HG03280 (cell line): Measurements from ENCODE around the gene LRCH1.

Experiments used
- ATAC-seq: cut with Tn5 transposase; IDR thresholded peaks from one replicate; pipeline ENCODE4 v1.9.1; 2021; ENCODE audit warnings: mild to moderate bottlenecking, moderate library complexity; ENCODE audit not compliant: unreplicated experiment

LRCH1 gene

DNA sequence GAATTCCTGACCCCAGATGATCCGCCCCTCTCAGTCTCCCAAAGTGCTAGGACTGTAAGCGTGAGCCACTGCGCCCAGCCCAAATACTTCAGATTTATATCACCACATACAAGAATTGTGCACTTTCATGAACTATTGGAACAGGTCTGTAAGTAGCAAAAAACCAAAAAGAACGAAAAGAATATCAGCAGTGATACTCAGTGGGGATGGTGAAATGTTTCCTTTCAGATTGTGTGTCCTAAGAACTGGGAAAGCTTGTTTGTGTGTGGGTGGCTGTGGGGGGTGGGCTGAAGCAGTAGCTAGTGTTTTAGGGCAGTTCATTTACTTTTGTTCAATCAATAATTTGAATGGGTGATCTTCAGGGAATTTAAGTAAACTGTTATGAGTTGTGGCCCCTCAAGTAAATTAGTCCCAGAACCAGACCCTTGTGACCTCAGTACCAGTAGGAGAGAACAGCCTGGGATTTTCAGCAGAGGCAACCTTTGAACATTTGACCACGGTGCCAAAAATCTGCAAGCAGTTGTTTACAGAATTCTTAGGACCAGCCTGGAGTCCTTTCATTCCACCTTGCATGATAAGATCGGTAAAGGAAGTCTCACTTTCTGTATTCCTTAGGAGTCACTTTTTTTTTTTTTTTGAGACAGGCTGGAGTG is 106.6 kb downstream of the LRCH1 start:
- ATAC-seq = no peak

DNA sequence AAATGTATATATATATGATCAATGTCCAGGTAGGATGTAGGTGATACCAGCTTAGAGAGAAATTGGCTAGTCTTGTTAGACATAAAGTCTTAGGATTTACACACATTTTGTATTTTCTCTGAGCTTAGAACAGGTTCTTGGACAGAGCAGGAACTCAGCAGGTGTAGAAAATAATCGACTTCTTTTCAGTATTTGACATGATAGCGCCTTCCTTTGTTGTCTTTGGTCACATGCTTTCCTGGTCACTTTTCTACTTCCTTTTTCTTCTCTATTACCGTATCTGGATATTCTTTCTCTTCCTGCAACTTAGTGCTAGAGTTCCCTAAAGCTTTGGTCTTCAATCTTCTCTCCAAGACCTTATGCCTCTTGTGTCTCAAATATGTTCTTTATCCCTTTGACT is 107.4 kb downstream of the LRCH1 start:
- ATAC-seq = no peak

DNA sequence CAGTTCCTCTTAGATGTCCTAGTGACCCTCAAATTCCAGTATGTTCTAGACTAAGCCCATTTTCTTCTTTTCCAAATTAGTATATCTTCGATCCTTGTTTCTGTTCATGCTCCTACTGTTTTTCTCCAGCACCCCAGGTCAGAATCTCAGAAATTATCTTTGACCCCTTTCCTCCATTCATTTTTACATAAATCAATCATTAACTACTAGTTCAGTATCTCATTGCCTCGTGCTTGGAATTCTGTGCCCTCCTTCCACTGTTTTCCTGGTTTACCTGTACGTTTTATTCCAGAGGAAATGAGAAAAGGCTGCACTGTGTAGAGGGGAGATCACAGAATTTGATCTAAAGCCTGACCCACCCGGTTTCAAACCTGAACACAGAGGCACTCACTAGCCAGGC is 107.9 kb downstream of the LRCH1 start:
- no peak for ATAC-seq

DNA sequence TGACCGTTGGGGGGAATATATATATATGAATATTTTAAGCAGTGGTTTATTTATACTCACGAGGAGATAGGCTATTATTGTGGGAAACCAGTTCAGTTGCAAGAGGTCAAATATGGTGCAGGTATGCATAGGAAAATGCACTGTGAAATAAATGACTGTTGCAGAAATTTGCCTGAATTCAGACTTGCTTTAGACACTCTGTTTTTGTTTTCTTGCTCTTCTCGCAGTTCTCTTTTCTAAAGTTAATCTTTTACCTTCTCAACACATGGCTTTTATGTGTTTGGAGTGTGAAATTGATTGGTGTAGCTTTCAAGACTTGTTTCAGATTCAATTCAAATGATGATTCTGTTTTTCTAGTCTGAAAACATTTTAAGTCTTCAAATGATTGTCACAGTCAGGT is 109.7 kb downstream of the LRCH1 start:
- ATAC-seq = peak; percentile 38

DNA sequence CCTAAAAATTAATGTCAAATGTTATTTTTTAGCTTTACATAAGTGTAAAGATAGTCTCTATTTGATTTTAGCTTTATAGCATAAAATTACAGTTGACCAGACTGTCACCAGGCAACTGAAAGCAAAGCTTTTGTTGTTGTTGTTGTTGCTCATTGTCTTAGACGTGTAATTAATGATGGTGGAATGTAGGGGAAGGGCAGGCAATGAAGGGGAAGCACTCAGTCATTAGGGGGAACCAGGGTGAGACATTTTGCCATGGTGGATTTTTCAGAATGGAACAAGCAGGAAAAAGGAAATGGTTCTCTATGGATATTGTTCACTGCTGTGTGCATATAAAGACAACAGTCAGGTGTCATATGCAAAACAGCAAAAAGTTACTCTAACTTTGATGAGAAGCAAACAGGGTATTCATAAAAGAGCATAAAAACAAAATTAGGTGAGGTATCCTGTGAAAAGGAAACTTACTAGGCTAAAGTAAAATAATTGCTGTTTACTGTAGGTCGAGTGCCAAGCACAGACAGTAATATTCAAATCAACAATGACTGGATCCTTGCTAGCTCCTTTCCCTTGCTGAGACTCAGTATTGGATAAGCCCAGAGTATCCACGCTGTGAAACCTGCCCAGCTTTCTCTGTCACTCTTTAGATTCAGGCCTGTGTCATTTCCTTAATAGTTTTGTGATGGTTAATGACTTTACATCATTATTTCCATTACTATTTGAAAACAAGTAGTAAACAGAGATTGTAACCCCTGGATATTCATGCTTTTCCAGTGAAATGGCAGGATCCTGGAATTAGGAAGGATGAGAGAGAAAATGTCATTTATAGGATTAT is 110.5 kb downstream of the LRCH1 start:
- ATAC-seq = peak; percentile 37

DNA sequence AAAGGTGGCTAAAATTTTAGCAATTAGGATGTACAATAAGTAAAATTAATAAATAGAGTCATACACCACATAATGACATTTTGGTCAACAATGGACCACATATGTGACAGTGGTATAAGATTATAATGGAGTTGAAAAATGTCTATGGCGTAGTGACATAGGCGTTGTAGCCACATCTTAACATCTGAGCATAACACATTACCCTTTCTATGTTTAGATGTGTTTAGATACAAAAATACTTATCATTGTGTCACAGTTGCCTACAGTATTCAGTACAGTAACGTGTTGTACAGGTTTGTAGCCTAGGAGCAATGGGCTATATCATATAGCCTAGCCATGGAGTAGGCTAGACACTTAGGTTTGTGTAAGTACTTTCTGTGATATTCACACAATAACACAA is 111.2 kb downstream of the LRCH1 start:
- no peak for ATAC-seq

DNA sequence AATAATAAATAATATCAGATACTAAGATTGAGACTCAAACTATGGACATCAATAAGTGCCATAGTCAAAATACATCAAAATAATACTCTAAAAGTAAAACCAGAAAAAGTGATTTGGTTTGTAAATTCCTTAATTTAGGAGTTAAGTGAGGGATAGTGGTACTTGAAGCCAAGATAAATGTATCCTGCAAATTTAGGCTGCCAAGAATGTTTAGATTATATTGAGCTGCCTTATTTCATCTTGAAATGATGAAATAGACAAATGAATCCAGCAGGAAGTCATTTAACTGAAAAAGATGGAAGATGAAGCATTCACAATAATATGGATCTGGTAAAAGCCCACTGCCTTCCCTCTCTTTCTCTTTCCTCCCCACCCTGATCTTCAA is 112.3 kb downstream of the LRCH1 start:
- no peak for ATAC-seq

DNA sequence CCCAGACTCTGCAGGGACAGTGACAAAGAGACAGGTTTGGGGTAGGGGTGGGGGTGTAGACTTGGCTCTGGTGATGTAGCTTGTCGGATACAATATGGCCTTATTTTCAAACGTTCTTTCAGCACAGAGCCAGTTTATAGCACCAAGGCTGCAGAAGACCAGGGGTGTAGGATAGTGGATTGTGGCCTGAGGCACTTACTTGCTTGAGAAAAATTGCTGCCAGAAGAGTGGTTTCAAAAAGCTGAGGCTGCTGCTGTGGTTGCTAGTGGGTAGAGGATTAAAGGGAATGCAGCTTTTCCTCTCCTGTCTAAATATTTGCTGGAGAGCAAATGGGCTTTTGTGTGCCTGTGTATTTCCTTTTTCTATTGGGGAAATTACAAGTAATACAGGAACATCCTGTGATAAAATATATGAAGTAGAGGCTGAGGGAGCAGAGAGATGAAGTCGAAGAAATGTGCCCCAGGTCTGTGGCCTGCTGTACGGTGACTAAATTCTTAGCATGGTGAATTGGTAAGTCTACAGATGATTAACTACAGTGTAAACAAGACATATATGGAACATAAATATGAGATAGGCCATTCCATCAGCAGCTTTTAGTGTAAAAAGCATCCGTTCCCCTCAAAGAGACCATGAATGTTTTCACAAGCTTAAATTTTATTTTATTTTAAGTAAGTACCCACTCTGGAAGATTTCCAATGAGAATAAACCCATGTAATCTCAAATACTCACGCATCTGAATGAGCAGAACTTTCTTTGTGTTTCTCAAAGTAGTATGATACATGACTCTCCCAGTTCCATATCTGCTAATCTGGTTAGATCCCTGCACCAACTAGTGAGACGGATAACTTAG is 112.9 kb downstream of the LRCH1 start:
- ATAC-seq = no peak

DNA sequence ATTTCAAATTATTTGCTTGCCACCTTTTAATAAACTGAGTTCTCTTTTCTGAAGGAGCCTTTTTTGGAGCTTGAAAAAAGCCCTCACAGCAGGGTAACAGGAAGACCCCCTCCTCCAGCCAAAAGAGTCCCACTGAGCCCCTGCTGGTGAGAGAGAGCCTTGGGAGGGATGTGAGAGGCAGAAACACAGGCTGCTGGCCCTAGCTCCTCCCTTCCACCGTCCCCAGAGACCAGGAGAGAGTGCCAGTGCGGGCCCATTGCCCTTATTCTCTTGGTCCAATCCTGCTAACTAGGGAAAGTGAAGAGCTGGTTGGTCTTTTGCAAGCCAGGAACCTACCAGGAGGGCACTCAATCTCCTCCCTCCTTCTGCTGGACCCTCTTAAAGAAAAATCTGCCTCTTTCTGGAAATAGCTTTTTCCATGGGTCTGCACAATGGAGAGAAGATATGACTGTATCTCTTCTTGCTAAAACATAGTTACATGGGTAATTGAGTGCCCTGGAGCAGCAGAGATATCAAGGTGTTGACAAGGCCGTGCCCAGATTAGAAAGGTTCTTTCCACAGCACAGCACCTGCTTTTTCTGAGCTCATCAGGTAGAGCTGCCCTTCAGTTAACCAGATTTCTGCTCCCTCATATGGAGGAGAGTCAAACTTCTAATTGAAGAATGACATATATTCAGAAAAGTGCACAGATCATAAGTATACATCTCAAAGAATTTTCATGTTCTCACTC is 113.9 kb downstream of the LRCH1 start:
- ATAC-seq = no peak

DNA sequence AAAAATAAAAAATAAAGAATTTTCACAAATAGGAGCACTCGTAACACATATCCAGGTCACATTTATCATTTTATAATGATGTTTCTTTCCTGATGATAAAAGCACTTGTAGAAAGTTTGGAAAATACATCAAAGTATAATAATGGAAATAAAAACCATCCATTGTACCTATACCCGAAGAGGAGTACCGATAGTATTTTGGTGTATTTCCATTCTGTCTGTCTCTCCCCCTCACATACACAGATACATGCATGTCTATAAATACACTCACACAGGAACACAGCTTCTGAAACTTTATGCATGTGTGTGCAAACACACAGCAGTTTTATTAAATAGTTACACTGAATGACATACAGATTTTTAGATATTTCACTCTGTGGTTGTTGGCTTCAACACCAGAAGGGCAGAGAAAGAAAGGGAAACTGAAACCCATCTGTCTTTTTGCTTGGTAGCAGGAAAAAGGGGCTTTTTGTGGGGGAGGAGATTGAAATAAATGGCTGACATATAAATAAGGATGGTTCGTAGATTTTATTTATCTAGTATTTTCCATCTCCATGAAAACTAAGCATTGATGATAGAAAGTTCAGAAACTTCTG is 114.8 kb downstream of the LRCH1 start:
- ATAC-seq = peak; percentile 64

DNA sequence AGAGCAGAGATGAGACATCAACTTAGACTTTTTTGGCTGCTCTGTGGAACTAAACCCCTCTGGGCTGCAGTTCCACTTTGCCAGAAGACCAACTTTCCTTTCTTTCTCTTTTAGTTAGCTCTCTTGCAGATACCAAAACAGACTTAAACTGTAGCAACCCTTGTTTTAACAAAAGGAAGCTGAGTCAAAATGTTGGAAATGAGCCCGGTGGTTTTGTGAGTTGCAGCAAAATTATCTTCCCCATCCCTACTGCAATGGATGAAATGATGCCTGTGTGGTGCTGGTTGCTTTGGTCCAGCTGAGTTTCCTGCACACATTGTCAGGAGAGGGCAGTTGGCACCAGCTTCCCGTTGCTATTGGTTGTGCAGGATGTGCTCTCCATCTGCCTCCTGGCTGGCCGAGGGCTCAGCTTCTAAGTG is 115.3 kb downstream of the LRCH1 start:
- peak; percentile 18 for ATAC-seq

DNA sequence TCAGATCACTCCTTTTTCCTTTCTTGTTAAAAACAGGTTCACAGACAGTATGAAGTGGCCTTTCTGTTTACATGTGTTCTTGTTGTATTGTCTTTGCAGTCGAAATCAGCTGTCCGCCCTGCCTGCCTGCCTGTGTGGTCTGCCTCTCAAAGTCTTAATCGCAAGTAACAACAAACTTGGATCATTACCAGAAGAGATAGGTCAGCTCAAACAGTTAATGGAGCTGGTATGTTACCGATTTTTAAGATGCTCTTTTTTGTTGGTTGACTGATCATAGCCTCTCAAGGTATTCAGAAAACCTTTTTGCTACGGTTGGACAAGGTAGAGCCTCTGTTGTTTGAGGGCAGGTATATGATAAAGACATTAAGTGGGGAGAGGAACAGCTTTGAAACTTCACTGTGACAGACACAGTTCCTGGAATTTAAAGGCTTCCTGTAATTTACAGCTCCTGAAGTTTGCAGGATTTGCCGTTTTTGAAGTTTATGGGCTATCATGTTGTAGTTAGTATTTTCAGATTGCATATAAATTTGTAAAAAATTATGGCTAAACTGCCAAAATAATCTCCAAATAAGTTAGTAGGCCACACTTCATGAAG is 116.1 kb downstream of the LRCH1 start:
- ATAC-seq = no peak

DNA sequence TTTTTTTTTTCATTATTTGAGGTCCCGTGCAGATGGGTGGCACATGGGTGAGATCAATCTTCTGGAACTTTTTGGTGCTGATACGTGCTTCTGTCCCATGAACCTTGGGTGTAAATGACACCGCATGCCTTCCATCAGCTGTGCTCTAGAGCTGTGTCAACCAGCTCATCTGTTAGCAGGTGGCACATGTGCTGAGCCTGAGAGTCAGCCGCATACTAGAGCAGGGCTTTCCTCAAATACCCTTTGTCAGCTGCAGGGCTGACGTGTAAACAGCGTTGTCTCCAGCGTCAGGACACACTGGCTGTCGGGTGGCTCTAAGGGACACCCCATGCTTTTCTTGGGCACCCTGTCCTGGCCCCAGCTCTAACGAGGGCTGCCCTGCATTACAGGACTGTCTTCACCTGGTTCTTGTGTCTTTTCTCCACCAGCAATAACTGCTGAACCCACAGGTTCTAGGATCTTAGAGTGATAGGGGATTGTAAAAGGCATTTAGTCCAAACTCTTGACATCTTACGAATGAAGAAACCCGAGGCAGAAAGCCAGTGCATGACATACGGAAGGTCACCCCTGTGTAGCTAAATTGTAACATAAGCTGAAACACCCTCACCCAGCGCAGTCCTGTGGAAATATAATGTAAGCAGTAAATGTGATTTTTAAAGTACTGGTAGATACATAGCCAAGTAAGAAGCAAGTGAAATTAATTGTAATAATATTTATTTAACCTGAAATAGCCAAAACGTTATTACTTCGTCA is 119.5 kb downstream of the LRCH1 start:
- no peak for ATAC-seq

DNA sequence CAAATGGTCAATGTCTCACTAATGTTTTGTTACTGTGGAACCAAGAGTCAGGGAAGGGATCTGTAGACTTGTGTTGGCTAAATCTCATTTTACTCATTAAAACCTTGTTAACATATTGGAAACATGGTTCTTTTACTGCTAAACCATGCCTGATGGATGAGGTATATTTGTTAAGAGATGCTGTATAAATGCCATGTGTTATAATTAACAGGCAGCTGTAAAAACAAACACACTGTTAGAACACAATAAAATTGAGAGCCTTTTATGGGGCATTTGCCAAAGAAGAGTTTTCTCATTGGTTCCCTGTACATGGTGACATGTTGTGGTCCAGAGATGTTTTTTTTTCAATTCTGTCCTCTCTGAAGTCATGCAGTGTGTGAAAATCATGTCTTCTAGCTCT is 122.0 kb downstream of the LRCH1 start:
- ATAC-seq = no peak

DNA sequence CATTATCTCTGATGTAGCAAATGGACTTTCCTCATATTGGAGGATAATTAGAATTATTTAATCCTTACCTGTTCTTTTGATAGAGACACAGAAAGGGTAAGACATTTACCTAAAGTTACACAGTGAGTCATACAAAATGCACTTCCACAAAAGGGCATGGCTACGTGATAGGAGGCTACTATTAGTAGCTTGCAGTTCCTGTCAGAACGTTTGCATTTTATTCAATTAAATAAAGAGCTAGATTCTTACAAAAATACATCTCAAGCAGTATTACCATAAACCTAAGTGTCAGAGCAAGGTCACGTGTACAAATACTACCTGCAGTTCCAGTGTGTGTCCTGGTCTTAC is 123.4 kb downstream of the LRCH1 start:
- ATAC-seq = no peak

DNA sequence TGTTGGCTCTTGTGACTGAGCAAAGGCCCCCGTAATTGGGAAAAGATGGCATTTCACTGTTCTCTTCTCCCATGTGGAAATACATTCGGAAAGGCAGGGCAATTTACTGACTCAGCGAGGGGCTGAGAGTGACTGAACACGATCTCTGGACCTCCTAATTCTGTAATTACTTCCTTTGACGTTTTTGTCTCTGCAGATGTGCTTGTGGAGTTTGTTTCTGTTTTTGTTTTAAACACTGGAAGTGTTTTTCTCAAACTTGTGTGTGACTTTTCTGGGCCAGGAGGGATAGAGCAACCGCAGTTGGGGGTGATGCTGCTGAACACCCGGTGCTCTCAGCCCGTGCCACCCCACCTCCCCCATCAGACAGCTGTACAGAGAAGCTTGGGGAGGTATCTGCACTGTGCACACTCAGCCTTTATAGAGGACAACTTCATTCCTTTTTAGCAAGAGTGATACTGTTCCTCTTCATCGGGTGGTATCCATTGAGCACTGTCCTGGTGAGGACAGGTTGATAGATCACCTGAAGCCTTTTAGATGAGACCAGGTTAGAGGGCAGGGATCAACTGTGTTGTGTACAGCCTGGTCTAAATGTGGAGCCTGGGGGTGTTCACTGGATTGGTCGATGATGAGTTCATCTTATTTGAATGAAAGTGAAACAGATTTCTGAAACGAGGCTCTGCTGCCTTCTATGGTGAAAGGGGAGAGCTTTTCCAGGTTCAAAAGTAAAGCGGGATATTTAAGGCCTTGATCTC is 126.6 kb downstream of the LRCH1 start:
- peak; percentile 86 for ATAC-seq

DNA sequence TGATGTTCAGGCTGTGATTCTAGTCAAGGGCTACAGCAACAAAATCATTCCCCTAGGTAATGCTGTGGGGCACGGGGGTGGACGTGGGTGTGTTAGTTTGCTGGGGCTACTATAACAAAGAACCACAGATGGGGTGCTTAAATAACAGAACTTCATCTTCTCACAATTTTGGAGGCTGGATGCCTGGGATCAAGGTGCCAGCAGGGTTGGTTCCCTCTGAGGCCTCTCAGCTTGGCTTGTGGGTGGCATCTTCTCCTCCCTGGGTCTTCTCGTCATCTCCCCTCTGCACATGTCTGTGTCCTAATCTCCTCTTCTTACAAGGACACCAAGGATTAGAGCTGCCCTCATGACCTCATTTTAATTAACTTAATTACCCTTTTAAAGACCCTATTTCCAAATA is 129.0 kb downstream of the LRCH1 start:
- ATAC-seq = no peak

DNA sequence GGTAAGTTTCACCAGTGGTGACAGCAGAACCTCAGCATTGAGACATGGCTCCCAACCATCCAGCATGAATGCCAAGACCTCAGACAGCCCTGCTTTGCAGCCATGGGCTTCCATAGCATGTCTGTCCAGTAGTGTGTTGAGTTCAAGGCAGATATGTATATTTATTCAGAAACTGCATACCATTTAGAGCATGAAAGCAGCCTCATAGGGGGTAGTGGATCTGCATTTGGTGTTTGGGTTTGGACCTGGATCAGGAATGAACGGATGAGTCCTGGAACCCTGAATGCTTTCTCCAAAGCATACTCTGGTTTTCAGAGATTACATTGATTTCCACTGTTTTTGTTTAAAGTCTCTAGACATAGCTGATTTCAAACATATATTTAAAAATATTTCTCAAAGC is 129.7 kb downstream of the LRCH1 start:
- no peak for ATAC-seq
